HepG2 (cell line): Measurements from ENCODE around the gene BARX2. TPM values are rescaled to one million over a fixed set of nuclear protein-coding genes. Genes with fewer than 3 reads are reported as not detected.
"Not testable (repeated sequence)": the region's sequence is repeated elsewhere in the genome, so short reads cannot be mapped to it uniquely, and the experiment has no call there.

Experiments used
- ATAC-seq: fragments of 200-7000 bp; cut with Tn5 transposase; 3 replicates; pipeline ENCODE4 v1.9.1; 2020; ENCODE audit warnings: mild to moderate bottlenecking, moderate library complexity
- BruUV-seq: library from RNA; stranded (reverse); fragments of 400-500 nt; replicated peaks from 2 replicates; lab custom pipeline; 2021; lab: Mats Ljungman, UMichigan
- CTCF ChIA-PET: fragments of 300-600 bp; formaldehyde crosslinking; extraction: SDS; loops from one replicate; lab custom pipeline; 2021; ENCODE audit warnings: low total read pairs, inconsistent platforms, low intra/inter-chr PET ratio; lab: Yijun Ruan, JAX
- POLR2A ChIA-PET: fragments of 350-600 bp; sonication (Branson Sonifier 250); formaldehyde crosslinking; loops from one replicate; lab custom pipeline; 2020; ENCODE audit warnings: antibody characterized with exemption, inconsistent platforms; lab: Yijun Ruan, JAX
- DNase-seq: peaks from one replicate; pipeline ENCODE4 v3.0.0-alpha.2; 2015; ENCODE audit warnings: low spot score
- FAIRE-seq: peaks from 3 replicates; lab custom pipeline; 2011; peaks lifted over from hg19 to GRCh38; lab: Jason Lieb, UNC
- H2AFZ ChIP-seq: one replicate; pipeline ENCODE4 v1.6.1; 2011; ENCODE audit warnings: low read length, inconsistent platforms
- H3K27ac ChIP-seq: fragments of 300-600 bp; 3 replicates; pipeline ENCODE4 v1.8.0; 2011; ENCODE audit warnings: mixed run types, mild to moderate bottlenecking, mixed read lengths, low read length, inconsistent platforms; ENCODE audit not compliant: insufficient read depth; ENCODE audit errors: extremely low read length
- H3K27me3 ChIP-seq, 2 experiments: fragments of 200-600 bp in 1 of 2; 2 replicates in 1 of 2; 3 replicates in 1 of 2; pipeline versions ENCODE4 v1.6.0 to v1.8.0; 2011; ENCODE audit warnings: low read length in 2 of 2, mild to moderate bottlenecking in 2 of 2, moderate library complexity in 2 of 2, inconsistent platforms in 1 of 2; ENCODE audit not compliant: insufficient read depth in 2 of 2, control insufficient read depth in 1 of 2
- H3K36me3 ChIP-seq, 2 experiments: fragments of 200-600 bp in 1 of 2; replicated peaks in 1 of 2; 2 replicates in 1 of 2; 3 replicates in 1 of 2; pipeline versions ENCODE4 v1.5.1 to v1.8.0; 2011; ENCODE audit warnings: low read length in 2 of 2, inconsistent platforms in 1 of 2; ENCODE audit not compliant: insufficient read depth in 2 of 2, control insufficient read depth in 1 of 2
- H3K4me1 ChIP-seq: 2 replicates; pipeline ENCODE4 v1.5.1; 2012; ENCODE audit warnings: low read length, inconsistent platforms; ENCODE audit not compliant: insufficient read depth
- H3K4me2 ChIP-seq: 2 replicates; pipeline ENCODE4 v1.6.0; 2011; ENCODE audit warnings: low read depth, low read length, inconsistent platforms
- H3K4me3 ChIP-seq, 3 experiments: fragments of 200-600 bp in 1 of 3; sonication (generic), shearing (Covaris generic) in 1 of 3; replicated peaks in 1 of 3; 2 replicates each; pipeline ENCODE4 v1.5.1; 2011 to 2016; ENCODE audit warnings: low read length in 3 of 3, inconsistent platforms in 2 of 3, low read depth in 2 of 3, mild to moderate bottlenecking in 2 of 3, control low read depth in 1 of 3, mixed read lengths in 1 of 3; ENCODE audit not compliant: insufficient read depth in 1 of 3
- H3K79me2 ChIP-seq: one replicate; pipeline ENCODE4 v1.6.1; 2011; ENCODE audit warnings: low read length, inconsistent platforms; ENCODE audit not compliant: insufficient read depth
- H3K9ac ChIP-seq: 2 replicates; pipeline ENCODE4 v1.6.0; 2011; ENCODE audit warnings: mild to moderate bottlenecking, low read depth, low read length, inconsistent platforms; ENCODE audit not compliant: insufficient read depth
- H3K9me3 ChIP-seq: 2 replicates; pipeline ENCODE4 v1.5.1; 2012; ENCODE audit warnings: mild to moderate bottlenecking, low read length
- H4K20me1 ChIP-seq: 2 replicates; pipeline ENCODE4 v1.6.0; 2011; ENCODE audit warnings: inconsistent platforms, mild to moderate bottlenecking, low read length, moderate library complexity; ENCODE audit not compliant: insufficient read depth
- MED1 ChIP-seq: sonication (generic); formaldehyde crosslinking; IDR thresholded peaks from 2 replicates; pipeline ENCODE4 v1.4.0; 2020; ENCODE audit warnings: missing genetic modification reagents
- PRDM10 ChIP-seq: sonication (generic); formaldehyde crosslinking; IDR thresholded peaks from 2 replicates; pipeline ENCODE4 v1.4.0; 2020; ENCODE audit warnings: low read depth, missing genetic modification reagents
- SCMH1 ChIP-seq: sonication (generic); formaldehyde crosslinking; IDR thresholded peaks from 2 replicates; pipeline ENCODE4 v1.9.0; 2021; ENCODE audit warnings: missing genetic modification reagents, mild to moderate bottlenecking, borderline replicate concordance
- SKI ChIP-seq: fragments of 450-650 bp; IDR thresholded peaks from one replicate; pipeline ENCODE4 v1.6.1; 2018; ENCODE audit warnings: mild to moderate bottlenecking; ENCODE audit not compliant: partially characterized antibody
- STAG1 ChIP-seq: sonication (generic); formaldehyde crosslinking; IDR thresholded peaks from 2 replicates; pipeline ENCODE4 v1.4.0; 2020; ENCODE audit warnings: missing genetic modification reagents
- TCF7 ChIP-seq: sonication (generic); IDR thresholded peaks from 2 replicates; pipeline ENCODE4 v1.6.1; 2016; ENCODE audit warnings: antibody characterized with exemption, low read depth
- TOE1 ChIP-seq: sonication (generic); formaldehyde crosslinking; IDR thresholded peaks from 2 replicates; pipeline ENCODE4 v1.4.0; 2020; ENCODE audit warnings: mild to moderate bottlenecking, missing genetic modification reagents
- ZNF142 ChIP-seq: sonication (generic); formaldehyde crosslinking; IDR thresholded peaks from 2 replicates; pipeline ENCODE4 v1.4.0; 2020; ENCODE audit warnings: missing genetic modification reagents
- ZNF143 ChIP-seq: sonication (generic); formaldehyde crosslinking; IDR thresholded peaks from 2 replicates; pipeline ENCODE4 v1.4.0; 2020; ENCODE audit warnings: missing genetic modification reagents
- ZNF256 ChIP-seq: sonication (generic); formaldehyde crosslinking; conservative IDR thresholded peaks from 2 replicates; pipeline ENCODE4 v1.4.0; 2020; ENCODE audit warnings: missing genetic modification reagents
- WGBS: methylation state at CpG from one replicate; pipeline ENCODE4 v1.1.6; 2017; ENCODE audit warnings: low lambda C conversion rate; 5-methylcytosine and 5-hydroxymethylcytosine counted together
- in situ Hi-C: cut with HindIII; loops from 2 replicates; pipeline ENCODE4 v1.10.0; 2017; ENCODE audit warnings: low pct_unique_long_range_greater_than_20kb; ENCODE audit not compliant: extremely low pct_ligation_motif_present
- intact Hi-C: fragments of 100-400 bp; cut with micrococcal nuclease; formaldehyde crosslinking; loops from one replicate; pipeline ENCODE4 v1.10.0; 2022; ENCODE audit not compliant: unreplicated experiment
- polyA plus RNA-seq, 8 experiments: library from polyadenylated mRNA; depleted of rRNA in 3 of 8; stranded (reverse) in 7 of 8; unstranded in 1 of 8; fragments of >200 nt; fragmentation: Illumina TruSeq in 4 of 8; extraction: Trizol in 4 of 8; gene quantifications; 2 replicates each; pipeline versions ENCODE4 v1.2.1 to v1.2.3, GENCODE V29; 2011 to 2016; ENCODE audit warnings: low read depth in 4 of 8, missing spikeins in 1 of 8, mixed read lengths in 1 of 8; ENCODE audit not compliant: insufficient read depth in 1 of 8
- total RNA-seq, 5 experiments: library from RNA; depleted of rRNA; stranded (reverse); fragments of >200 nt; fragmentation: Illumina TruSeq; extraction: Trizol; gene quantifications; 2 replicates each; pipeline ENCODE4 v1.2.3, GENCODE V29; 2016; ENCODE audit warnings: low read depth in 1 of 5

BARX2 gene
- total and polyA plus RNA-seq, 2 of the 13 experiments (the other 11 are each of a cell fraction or from before 2014, with no cell fraction given): not detected

GRCh38 chr11:129327708-129328107, 47.9 kb upstream of the BARX2 start:
- H3K4me3 ChIP-seq, H3K27me3 ChIP-seq, CTCF ChIA-PET, POLR2A ChIA-PET, H3K4me2 ChIP-seq, H3K79me2 ChIP-seq, ATAC-seq, H2AFZ ChIP-seq, H3K9ac ChIP-seq, H3K9me3 ChIP-seq, BruUV-seq, H3K27ac ChIP-seq, H3K36me3 ChIP-seq, H4K20me1 ChIP-seq: not testable (repeated sequence)
- DNase-seq (peak; percentile 16), FAIRE-seq (peak; percentile 56)
- WGBS: 47% methylated on average over 4 of the region's 4 CpGs
- in situ Hi-C loops: loop anchor here (10.0 kb wide), 1 partner anchor 443 kb away; no protein-coding TSS in a partner anchor
- intact Hi-C loops: loop anchor here (1.0 kb wide), 1 partner anchor 210 kb away; no protein-coding TSS in a partner anchor
- H3K4me1 ChIP-seq: peaks cover 44% of the 10 kb centered on the region

- no peaks in the 10 kb centered on the region for H3K36me3 ChIP-seq
- no peak overlapping the region for H3K4me2 ChIP-seq
- FAIRE-seq: no peak
- in situ Hi-C loops (loop anchor here (10.0 kb wide), 1 partner anchor 444 kb away; no protein-coding TSS in a partner anchor), intact Hi-C loops (no loop called here)
- no peaks in the 10 kb centered on the region for H3K9me3 ChIP-seq
- no peaks in the 10 kb centered on the region for H4K20me1 ChIP-seq
- H3K27ac ChIP-seq: no peak overlapping the region
- no peaks in the 10 kb centered on the region for H3K79me2 ChIP-seq
- no TSS peak for BruUV-seq
- H2AFZ ChIP-seq: no peak overlapping the region
- ChIA-PET CTCF (no interaction called here), POLR2A (no interaction called here)
- ATAC-seq: no peak
- no peaks in the 10 kb centered on the region; a peak in 1 of 5 replicates for H3K27me3 ChIP-seq
- DNase-seq: no peak
- no peak overlapping the region for H3K9ac ChIP-seq
- H3K4me3 ChIP-seq: no peak overlapping the region
- H3K4me1 ChIP-seq: peaks cover 33% of the 10 kb centered on the region
- no peak for TF ChIP-seq MED1 (CRISPR knock-in tag)
- TF ChIP-seq SCMH1: no peak
- TF ChIP-seq STAG1 (CRISPR knock-in tag): no peak
- no peak for TF ChIP-seq TOE1
- TF ChIP-seq TCF7: no peak
- TF ChIP-seq ZNF256 (CRISPR knock-in tag): no peak
- no peak for TF ChIP-seq ZNF143
- TF ChIP-seq SKI: no peak
- TF ChIP-seq ZNF142 (CRISPR knock-in tag): no peak
- TF ChIP-seq PRDM10 (CRISPR knock-in tag): no peak
Observed at GRCh38 chr11:129328756-129329155, 46.9 kb upstream of the BARX2 start.
